NCI-H1417 (cell line): ENCODE measurements around the gene AJM1.

Experiments used
- DNase-seq, 3 experiments: peaks; one replicate each; lab custom pipeline; 2025; lab: John Stamatoyannopoulos, UW

The AJM1 gene

DNA sequence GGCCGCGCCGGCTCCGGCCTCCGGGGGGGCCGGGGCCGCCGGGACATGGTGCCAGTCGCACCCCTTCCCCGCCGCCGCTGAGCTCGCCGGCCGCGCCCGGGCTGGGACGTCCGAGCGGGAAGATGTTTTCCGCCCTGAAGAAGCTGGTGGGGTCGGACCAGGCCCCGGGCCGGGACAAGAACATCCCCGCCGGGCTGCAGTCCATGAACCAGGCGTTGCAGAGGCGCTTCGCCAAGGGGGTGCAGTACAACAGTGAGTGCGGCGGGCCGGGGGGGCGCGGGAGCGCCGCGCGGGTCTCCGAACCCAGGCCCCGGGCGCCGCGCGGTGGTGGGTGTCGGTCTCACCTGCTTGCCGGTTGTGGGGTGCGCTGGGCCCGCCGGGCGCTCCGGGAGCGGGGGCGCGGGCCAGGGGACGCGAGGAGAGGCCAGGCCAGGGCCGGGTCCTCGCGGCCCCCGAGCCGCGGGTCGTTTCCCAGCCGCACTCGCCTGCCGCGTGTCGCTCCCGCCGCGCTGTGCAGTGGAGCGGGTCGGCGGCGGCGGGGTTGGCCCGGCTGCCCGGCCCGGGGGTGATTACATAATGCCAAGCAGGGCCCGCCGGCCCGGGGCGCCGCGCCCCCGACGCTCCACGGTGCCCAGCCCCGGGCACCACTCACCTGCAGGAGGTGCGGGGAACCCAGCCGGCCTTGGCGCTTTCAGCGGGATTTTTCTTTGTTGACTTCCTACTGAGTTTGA lies 34.0 kb upstream of the AJM1 start:
- peak; percentile 10 to 65 (median 59) for DNase-seq

DNA sequence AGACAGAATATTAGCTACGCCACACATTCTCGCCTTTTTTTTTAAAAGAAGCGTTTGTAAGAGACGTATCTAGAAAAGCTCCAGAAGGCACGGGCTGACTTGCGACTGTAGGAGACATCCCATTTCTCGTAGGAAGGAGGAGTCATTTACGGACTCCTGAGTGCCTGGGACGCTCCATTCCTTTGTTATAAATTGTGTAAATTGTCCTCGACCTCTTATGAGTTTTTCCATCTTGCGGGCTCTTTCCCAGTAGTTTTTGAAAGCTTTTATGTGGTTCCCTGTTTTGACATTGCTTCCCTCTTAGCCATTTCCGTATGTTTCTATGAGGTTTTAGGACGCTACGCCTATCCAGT lies 33.5 kb upstream of the AJM1 start:
- no peak for DNase-seq

DNA sequence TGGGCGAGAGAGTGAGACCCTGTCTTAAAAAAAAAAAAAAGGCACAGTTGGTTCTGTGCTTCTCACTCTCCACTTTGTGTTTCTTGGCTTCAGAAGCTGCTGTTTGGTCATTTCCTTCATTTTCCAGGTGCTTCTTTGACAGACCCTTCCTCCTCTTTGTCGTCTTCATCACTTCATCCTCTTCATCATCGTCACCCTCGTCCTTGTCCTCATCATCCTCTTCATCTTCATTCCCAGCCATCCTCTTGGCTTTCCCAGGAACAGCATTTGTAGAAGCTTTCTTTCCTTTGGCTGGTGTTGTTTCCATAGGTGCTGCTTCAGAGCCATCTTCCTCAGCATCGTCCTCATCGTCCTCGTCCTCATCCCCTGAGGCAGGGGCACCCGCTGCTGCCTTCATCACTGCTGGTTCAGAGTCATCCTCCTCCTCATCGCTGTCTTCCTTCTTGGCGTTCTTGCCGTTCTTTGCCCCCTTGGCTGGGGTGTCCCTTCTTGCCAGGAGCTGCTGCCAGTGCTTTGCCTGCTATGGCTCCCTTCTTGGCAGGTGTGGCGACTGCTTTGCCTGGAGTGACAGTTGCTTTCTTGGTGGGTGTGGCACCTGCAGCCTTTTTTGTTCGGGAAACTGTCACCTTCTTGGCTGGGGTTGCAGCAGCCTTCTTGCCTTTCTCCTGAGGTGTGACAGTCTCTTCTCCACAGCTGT lies 27.4 kb upstream of the AJM1 start:
- DNase-seq: no peak

DNA sequence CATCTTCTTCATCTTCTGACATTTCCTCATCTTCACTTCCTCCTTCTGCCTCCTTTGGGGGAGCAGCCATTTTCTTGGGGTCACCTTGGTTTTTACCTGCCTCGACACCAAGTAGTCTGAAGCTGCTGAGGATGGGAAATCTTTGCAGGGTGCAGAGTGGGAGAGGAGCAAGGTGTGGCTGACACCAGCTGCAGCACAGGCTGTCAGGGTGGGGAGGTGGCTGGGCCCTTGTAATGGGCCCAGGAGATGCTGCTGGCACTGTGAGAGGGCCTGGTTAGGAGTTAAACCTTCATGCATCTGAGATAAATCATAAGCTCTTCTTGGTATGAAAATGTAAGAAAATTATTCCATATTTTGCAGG lies 26.9 kb upstream of the AJM1 start:
- DNase-seq: no peak

DNA sequence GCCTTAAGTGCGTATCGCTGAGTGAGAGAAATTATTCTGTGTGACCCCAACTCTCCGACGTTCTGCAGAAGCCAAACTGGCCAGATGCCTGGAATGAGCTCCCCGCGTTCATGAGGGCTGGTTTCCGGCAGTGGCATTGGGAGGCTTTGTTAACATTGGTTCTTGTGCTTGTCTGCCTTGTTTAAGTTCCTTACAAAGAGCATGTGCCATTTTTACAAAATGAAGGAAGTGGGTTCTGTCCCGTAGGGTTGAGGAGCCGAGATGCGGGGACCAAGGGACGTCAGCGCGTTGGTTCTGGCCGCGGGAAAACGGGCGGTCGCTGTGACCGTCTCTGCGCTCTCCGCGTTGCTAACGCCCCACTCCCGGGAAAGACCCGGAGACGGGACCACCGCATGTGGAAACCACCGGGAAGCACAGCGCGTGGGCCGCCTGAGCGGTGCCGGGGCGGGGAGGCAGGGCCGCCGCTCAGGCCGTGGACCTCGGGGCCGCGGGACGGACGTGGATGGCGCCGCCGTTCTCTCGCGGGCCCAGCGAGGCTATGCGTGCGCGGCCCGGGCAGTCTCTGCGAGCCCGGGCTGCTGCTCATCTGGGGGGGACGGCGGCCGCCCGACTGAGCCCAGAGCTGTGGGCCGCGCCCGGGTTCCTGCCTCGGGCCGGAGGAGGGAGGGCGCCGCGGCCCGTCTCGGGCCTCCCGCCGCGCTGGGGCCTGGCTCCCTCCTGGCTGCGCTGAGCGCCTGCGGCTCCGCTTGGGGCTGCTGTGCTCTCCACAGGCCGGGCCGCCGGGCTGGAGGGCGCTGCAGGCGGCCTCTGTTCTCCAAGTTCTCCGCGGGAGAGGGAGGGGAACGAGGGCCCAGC lies 21.1 kb upstream of the AJM1 start:
- no peak for DNase-seq

DNA sequence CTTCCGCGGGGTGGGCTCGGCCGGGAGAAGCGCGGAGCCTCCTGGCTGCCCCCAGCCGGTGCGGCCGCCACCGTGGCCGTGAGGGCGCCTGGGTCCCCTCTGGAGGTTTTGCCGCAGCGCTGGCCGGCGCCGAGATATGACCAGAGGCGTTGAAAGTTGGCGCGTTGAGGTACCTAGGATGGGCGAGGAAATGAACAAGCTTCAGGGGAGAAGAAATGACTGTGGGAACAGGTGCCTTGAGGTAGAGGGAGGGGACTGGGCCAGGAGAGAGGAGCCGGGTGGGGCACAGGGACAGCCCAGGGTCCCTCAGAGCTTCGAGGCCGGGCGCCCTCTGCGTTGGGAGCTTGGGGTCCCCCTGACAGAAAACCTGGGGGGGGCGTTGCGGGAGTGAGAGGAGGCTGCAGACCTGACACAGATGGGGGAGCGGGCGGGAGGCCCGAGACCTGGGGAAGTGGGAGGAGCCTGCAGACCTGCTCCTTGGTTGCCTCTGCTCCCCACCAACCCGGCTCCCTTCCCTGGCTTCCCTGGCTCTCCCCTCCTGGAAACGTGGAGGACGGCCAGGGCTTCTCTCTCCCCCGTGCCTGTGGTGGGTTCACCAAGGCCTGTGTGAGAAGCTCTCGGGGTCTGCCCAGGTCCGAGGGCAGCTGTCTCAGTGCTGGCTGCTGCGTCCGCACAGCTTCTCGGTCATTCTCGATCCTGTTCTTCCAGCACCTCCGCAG lies 20.3 kb upstream of the AJM1 start:
- DNase-seq: no peak

DNA sequence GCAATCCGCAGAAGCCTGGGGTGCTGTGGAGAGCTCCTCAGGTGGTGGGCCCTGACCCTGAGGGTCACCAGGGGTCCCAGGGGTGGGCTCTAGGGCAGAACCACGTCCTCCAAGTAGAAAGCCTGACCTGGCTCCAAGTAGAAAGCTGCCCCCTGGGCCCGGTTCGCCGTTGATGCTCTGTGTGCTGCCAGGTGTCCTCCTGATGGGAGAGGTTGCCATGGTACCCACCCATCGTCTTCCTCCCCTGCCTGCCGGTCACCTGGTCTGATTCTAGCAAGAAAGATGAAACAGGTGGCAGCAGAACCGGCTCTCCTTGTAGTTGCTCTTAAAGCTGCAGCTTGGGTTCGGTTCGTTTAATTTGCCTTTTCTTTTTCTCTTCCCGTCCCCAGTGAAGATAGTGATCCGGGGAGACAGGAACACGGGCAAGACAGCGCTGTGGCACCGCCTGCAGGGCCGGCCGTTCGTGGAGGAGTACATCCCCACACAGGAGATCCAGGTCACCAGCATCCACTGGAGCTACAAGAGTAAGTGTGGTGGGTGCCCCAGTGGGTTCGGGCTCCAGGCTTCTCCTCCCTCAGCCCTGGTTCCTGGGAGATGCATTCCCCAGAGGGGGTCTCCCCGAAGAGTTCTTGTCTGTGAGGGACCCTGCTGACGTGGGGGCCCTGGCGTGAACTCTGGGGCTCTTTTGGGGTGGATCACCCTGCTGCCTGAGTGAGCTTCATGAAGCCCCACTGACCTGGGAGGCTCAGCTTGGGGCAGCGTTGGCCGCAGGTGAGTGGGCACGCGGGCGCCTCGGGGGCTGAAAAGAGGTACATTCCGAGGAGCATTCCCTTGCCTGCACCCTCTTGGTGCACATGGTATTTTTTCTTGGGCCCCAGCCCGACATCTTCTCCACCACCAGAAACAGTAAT lies 18.9 kb upstream of the AJM1 start:
- peak in 2 of 3 experiments; percentile 85 to 93 for DNase-seq

DNA sequence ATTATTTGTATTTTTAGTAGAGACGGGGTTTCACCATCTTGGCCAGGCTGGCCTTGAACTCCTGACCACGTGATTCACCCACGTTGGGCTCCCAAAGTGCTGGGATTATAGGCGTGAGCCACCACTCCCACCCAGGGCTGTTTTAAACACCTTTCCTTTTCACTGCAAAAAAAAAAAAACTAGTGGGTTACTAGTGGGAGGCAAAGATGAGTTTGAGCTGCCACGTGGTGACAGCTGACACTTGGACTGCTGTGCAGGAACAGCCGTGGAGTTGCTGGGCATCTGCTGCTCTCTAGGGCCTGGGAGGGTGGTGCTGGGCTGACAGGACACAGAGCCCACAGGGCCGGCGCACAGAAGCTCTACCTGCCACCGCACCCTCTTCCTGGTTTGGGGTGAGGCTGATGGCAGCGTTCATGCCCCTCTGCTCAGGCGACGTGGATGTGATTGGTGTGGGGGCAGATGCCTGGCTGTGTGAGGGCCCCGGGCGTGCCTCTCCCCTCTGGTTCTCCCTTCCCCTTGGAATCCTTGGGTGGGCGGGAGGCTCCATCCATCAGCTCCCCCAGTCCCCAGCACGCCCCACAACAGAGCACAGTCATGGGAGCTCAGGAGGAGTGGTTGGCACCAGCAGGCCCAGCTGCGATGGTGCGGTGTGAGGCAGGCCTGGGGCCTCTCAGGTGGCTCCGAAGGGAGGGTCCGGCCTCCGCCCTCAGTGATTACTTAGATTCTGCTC lies 17.6 kb upstream of the AJM1 start:
- DNase-seq: no peak

DNA sequence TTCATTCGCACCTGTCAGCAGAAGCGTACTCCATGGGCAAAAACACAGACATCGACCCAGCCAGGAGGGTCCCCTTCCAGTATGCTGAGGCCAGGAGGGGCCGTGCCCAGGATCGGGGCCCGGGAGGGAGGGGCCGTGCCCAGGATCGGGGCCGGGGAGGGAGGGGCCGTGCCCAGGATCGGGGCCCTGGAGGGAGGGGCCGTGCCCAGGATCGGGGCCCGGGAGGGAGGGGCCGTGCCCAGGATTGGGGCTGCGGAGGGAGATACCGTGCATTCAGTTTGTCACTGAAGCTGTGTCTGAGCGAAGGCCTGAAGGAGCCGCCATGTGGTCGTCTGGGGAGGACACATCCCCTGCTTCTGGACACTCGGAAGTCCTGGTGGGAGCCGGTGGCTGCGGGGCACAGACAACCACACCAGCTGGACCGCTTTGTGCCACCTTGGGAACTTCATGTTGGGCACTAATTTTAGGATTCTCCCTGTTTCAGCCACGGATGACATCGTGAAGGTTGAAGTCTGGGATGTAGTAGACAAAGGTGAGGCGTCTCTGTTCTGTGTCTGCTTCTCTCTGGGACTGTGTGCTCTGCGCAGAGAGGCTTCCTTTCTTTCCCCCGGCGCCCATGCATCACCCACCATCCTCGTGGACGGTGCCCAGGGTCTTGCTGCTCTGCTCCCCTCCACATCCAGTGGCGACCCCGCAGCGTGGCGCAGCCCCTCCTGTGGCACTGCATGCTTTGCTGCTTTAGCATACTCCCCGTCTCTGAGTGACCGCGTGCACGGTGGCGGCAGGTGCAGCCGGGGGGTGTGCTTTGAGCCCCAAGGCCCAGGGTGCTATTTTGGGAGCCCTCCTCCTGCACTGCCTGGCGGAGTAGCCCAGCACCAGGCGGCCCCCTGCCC lies 16.7 kb upstream of the AJM1 start:
- no peak for DNase-seq

DNA sequence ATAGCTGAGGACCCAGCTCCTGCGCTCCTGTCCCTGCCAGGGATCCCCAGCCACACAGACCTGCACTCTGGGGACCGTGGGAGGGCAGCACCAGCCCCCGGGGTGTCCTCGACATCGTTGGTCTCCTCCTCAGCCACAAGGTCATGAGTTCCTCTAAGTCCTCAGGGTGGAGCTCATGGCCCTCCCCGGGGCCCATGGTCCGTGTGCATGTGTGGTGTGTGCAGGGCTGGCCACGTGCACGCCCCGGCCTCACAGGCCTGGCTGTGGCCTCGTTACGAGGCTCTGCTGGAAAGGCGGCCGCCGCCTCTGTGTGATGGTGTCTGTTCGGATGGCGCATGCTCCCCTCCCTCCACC lies 16.1 kb upstream of the AJM1 start:
- DNase-seq: no peak

DNA sequence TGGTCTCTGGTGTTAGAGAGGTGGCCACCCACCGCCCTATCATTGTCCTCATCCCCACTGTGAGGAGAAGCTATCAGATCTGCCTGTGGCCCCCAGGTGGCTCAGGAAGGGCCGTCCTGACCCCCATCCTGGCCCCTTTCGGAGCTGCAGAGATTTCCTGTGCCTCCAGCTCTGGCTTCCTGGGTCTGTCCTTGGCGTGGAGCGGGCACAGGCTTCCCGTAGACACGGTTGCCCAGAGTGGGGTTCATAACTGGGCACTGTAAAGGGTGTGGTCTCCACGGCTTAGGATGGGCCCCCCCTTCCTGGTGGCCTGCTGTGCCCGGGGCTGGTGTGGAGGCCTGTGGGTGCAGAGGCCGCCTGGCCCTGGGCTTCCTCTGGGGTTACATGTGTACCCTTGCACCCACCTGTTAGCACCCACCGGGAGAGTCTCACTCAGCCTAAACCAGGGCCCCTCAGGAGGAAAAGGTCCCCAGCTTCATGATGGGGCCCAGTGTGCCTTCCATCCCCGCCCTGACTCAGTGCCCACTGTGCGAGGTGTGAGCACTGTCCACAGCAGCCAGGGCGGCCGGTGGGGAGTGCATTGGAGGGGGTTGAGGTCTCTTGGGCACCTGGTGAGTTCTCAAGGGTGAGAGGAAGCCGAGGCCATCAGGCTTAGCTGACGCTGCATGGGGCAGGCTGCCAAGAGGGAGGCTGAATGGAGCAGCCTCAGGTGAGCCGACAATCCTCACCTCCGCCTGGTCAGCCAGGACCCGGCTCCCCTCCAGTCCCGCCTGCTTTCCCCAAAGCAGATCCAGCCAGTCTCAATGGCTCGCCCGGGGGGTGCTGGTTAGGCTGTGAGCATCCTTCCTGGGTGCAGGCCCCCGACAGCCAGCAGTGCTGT lies 15.3 kb upstream of the AJM1 start:
- DNase-seq: no peak

DNA sequence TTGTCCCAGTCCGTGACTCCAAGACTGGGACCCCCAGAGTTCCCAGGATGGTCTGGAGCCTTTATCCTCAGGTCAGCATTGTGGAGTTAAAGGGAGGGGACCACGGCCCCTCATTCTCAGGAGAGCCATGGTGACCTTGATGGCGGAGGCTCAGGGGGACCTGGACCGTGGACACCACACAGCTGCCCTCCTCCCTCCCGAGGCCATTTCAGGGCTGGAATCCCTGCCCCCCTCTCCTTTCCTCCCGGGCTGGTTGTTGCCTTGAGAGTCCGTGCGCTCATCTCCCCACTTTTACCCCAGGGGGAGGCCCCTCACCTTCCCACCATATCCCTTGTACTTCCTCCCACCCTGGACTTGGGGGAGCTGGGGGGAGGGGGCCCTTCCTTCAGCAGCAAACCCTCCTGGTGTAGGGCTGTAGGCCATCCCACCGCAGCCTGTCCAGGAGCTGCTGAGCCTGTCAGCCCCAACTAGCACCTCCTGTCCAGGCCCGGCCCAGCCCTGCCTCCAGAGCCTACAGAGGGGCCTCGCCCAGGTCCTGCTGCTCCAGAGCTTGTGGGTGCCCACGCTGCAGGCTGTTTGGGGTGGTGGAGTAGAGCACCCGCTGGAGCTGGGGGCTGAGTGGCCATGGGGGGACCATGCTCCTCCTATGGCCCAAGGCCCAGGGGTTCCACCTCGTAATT lies 14.3 kb upstream of the AJM1 start:
- no peak for DNase-seq

DNA sequence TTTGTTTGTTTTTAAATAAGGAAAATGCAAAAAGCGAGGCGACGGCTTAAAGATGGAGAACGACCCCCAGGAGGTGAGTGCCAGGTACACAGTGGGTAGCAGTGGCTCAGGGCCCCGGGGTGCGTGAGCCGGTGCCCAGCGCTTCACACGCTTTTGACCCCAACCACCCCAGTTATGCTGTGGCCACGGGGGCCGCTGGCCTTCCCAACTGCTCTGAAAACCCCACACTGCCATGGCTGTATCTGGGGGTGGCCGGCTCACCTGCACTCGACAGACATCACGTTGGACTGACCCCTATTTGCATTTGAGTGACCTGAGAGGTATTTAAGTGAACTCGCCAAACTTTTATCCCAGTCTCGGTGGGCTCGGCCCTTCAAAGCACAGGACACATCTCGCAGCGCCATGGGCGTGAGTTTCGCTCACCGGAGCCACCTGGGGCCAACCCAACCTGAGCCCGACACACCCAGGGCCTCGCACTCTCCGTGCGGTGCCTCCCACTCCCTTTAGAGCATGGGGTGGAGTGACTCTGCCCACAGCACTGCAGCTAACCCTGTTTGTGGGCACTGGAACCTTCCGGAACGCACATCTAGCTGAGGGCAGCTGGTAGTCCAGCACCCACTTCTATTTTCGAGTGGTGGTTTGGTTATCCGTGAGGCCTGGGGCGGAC lies 13.7 kb upstream of the AJM1 start:
- DNase-seq: no peak

DNA sequence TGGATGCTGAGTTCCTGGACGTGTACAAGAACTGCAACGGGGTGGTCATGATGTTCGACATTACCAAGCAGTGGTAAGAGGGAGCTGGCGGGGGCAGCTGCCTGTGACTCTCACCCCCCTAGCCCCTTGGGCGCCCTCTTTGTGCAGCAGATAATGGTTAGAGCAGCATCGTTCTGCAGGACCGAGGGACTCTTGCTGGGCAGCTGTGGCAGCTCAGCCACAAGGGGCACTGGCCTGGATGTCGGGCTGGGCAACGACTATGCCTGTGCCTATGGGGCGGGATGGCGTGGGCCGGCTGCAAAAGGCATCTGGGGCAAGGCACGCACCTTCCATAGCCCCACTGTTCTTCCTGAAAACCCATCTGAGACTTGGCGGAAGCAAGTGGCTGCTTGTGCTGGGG lies 12.9 kb upstream of the AJM1 start:
- DNase-seq: no peak

DNA sequence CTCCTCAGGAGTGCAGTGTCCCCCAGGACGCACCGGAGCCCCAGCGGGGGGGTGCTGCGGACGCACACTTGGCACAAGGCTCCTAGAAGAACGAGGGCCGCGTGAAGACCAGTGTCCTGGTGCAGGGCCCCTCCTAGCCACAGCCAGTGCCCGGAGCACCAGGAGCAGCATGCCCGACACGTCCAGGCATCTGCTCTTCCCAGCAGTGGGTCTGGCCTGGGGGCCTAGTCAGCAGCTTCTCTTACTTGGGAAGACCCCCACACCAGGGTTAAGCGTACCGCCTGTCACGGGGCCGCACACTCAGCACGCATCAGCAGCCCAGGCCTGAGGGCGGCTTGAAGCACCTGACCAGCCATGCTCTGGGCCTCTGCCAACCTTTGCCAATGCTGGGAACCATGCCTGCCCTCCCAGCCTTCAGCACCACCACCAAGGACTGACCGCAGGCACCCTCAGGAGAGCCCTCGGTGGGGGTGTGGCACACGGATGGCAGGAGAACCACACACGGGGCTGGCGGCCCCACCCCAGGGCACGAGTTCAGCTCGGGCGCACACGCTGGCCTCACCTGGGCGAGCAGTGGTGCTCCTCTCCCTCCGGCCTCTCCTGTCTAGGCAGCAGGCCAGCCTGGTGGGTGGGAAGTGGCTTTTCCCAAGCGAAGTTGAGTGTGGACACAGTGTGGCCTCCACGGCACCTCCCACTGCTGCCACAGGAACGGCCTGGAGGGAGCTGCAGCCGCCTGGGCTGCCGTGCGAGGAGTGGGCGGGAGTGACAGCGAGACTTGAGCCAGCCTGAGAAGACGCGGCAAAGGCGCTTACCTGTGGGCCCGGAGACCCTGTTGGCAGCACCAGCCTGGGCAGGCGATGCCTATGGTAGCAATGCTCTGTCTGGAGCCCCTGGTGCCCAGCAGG lies 12.0 kb upstream of the AJM1 start:
- no peak for DNase-seq

DNA sequence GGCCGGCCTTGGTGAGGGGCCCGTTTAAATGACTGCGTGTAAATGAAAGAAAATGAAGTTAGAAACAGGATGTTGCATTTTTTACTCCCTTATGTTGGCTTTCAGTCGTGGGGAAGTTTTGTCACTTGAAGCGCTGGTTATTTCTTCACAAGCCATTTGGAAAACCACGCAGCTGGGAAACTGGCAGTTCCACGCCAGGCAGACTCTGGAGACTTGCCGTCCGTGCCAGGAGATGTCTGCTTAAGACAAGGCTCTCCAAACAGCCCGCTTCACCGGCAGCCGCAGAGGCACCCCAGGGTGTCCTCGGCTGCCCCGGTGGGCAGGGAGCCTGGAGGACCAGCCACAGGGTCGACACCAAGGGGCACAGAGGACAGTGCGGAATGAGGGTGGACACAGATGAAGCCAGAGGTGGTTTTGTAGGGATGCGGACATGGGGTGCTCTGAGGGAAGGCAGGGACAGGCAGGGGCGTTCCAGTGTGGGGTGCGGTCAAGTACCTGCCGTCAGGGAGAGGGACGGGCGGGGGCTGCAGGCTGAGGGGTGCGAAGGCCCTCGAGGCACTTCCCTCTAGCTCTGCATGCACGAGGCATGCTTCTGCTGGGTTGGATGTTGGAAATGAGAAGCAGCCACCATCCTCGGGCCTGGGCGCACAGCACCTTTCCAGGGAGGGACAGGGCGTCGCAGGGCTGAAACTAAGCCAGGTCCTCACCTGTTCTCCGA lies 11.1 kb upstream of the AJM1 start:
- DNase-seq: no peak
